GM18520 (cell line): Measurements from ENCODE around the gene RET.
"Not testable (repeated sequence)": the region's sequence is repeated elsewhere in the genome, so short reads cannot be mapped to it uniquely, and the experiment has no call there.

Source experiments
- ATAC-seq: cut with Tn5 transposase; IDR thresholded peaks from one replicate; pipeline ENCODE4 v1.9.1; 2021; ENCODE audit not compliant: unreplicated experiment

The RET gene

GRCh38 chr10:43077421-43078171 is 727 bp downstream of the RET start:
- ATAC-seq: no peak

- ATAC-seq: no peak
These were observed 1.5 kb downstream of the RET start for GRCh38 chr10:43078175-43078985.

- no peak for ATAC-seq
These were observed 2.1 kb downstream of the RET start for GRCh38 chr10:43078986-43079273.

DNA sequence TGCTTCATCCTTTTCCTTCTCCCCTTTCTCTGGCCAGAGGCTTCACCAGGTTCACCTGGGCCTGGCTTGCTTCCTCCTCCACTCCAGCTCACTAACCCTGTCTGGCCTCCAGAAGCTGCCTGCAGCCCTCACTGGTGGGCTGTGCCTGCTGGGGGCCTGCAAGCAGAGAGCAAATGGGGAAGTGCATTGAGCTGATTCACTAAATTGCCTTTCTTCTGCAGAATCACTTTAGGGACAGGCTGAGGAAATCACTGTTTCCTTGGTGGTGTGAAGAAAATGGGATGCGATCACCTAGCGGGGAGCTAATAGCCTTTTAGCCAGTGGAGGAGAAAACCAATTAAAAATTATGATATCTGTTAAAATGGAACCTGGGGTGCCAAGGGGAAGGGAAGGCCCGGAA is 3.0 kb downstream of the RET start:
- ATAC-seq: no peak

- ATAC-seq: no peak
These were observed 5.2 kb downstream of the RET start for GRCh38 chr10:43082087-43082486.

DNA sequence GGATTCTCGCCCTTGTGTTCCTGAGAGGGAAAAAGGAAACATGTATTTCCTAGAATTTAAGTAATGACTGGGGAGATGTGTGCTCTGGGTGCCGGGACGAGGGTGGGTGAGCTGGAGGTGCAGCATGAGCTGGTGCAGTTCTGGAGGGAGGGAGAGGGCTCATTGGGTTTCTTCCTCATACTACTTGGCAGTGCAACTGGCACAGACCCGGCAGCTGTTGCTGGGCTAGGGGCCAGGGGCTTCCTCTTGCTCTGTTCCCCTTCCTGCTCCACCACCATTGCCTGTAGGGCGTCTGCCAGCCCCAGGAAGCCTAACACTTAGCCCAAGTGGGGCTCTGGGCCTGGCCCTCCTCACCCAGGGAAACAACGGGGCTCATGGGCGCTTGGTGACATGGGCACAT is 5.9 kb downstream of the RET start:
- no peak for ATAC-seq

GRCh38 chr10:43083764-43084163 is 6.9 kb downstream of the RET start:
- no peak for ATAC-seq

- no peak for ATAC-seq
These were observed 7.9 kb downstream of the RET start for GRCh38 chr10:43084812-43085211.

GRCh38 chr10:43086321-43086942 is 9.6 kb downstream of the RET start:
- no peak for ATAC-seq

GRCh38 chr10:43089519-43089918 is 12.7 kb downstream of the RET start:
- no peak for ATAC-seq

GRCh38 chr10:43090188-43090587 is 13.3 kb downstream of the RET start:
- no peak for ATAC-seq

DNA sequence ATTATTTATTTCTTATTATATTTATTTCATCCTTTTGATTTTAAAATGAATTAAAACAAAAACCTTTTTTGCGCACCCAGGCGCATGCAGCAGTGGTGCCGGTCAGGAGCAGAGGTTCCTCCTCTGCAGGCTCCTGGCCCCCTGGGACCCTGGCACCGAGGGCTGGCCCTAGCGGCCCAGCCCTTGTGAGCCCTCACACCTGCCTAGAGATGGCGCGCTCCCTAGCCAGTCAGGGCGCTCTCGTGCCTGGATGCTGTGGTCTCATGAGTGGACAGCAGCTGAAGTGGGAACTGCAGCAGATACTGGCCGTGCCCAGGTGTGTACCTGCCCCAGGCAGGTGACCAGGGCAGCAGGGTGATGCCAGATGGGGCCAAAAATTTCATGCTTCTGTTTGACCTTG is 13.8 kb downstream of the RET start:
- ATAC-seq: no peak

DNA sequence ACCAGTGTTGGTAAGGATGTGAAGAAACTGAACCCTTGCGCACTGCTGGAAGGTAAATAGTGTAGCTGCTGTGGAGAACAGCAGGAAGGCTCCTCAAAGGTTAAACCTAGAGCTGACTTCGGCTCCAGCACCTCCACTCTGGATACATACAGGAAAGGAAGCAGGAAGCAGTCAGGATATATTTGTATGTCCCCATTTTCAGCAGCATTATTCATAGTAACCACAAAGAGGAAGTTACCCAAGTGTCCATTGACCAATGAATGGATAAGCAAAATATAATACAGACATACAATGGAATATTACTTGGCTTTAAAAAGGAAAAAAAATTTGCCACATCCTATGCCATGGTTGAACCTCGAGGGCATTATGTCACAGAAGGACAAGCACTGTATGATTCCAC is 15.0 kb downstream of the RET start:
- ATAC-seq: no peak

DNA sequence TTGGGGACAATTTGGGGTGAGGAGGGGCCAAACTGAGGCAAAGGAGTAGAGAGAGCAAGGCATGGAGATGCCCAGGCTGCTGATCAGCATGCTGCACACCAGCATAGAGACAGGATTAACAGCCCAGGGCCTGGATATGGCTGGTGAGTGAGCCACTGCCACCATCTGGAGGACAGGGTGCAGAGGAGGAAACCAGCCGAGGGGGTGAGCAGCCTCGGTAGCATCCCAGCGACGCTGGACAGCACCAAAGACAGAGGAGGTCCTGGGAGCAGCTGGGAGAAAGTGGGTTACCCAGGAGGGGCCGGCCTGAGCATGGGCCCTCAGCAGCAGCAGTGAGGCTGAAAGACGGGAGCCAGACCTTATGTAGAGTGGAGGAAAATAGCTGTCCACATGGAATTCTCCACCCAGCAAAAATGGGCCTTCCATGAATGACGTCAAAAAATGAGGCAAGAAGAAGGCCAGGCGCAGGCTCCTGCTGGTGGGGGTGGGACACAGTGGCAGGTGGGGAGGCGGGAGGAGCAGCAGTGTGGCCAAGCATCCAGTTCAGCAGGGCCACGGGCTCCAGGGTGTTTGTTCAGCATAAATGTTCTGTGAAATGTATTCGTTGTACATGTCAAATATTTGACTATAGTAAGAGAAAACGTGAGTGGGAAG is 16.7 kb downstream of the RET start:
- no peak for ATAC-seq

DNA sequence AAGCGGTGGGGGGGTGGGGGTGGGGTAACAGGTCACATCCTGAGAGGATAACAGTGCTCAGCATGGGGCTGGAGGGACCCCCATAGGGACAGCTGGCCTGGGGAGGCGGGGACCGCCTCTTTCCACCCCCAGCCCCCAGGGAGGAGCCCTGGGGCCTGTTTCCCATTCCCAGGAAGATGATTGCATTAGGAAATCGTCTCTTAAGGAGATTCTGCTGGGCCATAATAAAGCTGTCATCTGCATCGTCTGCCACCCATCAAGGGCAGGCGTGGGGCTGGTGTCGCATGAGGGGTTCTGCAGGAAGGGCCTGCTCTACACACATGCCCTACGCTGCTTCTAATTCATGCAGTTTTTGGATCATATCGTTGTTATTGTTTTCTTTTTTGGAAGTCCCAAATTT is 17.2 kb downstream of the RET start:
- no peak for ATAC-seq

DNA sequence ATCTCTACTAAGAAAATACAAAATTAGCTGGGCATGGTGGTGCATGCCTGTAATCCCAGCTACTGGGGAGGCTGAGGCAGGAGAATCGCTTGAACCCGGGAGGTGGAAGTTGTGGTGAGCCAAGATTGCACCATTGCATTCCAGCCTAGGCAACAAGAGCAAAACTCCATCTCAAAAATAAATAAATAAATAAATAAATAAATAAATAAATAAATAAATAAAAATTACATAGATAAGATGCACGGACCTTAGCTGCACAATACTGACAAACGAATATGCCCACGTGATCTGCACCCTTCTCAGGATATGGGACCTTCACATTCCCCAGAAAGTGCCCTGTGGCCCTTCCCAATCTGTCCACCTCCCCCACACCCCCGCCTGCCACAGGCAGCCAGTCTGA is 22.5 kb downstream of the RET start:
- not testable (repeated sequence) for ATAC-seq

DNA sequence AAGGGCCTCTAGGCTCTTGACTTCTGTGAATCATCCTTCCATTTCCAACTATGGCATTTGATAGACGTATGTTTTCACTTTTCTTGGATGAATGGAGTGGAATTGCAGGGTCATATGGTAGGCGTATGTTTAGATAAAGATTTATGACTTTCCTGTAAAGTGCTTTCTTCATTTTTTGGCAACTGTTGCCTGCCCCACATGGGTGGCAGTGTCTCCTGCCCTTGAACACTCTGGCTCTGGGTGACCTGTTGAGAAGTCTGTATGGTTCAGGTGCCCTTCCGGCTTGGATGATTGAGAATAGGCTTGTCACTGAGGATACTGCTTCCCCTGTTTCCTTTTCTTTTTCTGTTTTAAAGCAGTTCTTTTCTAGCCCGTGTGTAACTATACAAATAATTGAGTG is 23.1 kb downstream of the RET start:
- no peak for ATAC-seq

GRCh38 chr10:43100366-43100765 is 23.5 kb downstream of the RET start:
- no peak for ATAC-seq

- ATAC-seq: no peak
These were observed 25.4 kb downstream of the RET start for GRCh38 chr10:43102063-43102828.

- peak; percentile 73 for ATAC-seq
These were observed 28.5 kb downstream of the RET start for GRCh38 chr10:43105102-43105955.
